ENCODE measurements around the gene TACC3. TPM values are rescaled to one million over a fixed set of nuclear protein-coding genes. Genes with fewer than 3 reads are reported as not detected.

TACC3 gene
- total and polyA plus RNA-seq, 2 donors (not counting 1 experiment from before 2014, with no cell fraction given): 7.3 to 10.2 TPM

DNA sequence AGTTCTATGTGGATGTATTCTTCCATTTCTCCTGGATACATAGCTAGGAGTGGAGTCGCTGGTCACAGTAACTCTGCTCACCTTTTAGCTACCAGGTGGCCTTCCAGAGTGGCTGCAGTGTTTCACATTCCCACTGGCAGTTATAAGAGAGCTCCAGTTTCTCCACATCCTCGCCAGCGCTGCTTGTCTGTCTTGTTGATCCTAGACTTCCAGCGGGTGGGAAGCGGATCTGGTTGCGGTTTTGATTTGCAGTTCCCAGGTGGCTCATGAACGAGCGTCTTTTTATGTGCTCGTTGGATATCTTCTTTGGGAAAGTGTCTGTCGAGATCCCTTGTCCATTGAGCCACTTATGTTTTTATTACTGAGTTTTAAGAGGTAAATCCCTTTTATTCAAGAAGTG, 11.6 kb downstream of the TACC3 start:
- Histone ChIP-seq H3K79me2 (ENCODE audit: control insufficient read depth, insufficient read depth, low read length) (peaks cover 32% of the 10 kb centered on the region), H3K9me3 (ENCODE audit: control insufficient read depth, insufficient read depth, low read depth, low read length) (no peaks in the 10 kb centered on the region), H2AFZ (ENCODE audit: low read length) (no peak overlapping the region), H3K4me1 (ENCODE audit: control insufficient read depth, extremely low read depth, insufficient read depth, low read length) (no peaks in the 10 kb centered on the region), H3K27me3 (ENCODE audit: control insufficient read depth, insufficient read depth, low read length) (no peaks in the 10 kb centered on the region), H3K27ac (ENCODE audit: insufficient read depth, low read length) (no peak overlapping the region), H3K36me3 (ENCODE audit: control insufficient read depth, insufficient read depth, low read length) (peaks cover 44% of the 10 kb centered on the region), H3K4me3 (replicated peaks in 1 of 4; ENCODE audit: control extremely low read depth in 1 of 4, insufficient read depth in 1 of 4, low read depth in 3 of 4, low read length in 4 of 4) (no peak overlapping the region), H4K20me1 (ENCODE audit: control insufficient read depth, extremely low read depth, insufficient read depth, low read length) (no peaks in the 10 kb centered on the region), H3K4me2 (ENCODE audit: extremely low read depth, insufficient read depth, low read length) (no peak overlapping the region), H3K9ac (ENCODE audit: insufficient read depth, low read length) (no peak overlapping the region)
- DNase-seq (ENCODE audit: low read depth in 2 of 2): no peak
- TF ChIP-seq, protein P1, sequence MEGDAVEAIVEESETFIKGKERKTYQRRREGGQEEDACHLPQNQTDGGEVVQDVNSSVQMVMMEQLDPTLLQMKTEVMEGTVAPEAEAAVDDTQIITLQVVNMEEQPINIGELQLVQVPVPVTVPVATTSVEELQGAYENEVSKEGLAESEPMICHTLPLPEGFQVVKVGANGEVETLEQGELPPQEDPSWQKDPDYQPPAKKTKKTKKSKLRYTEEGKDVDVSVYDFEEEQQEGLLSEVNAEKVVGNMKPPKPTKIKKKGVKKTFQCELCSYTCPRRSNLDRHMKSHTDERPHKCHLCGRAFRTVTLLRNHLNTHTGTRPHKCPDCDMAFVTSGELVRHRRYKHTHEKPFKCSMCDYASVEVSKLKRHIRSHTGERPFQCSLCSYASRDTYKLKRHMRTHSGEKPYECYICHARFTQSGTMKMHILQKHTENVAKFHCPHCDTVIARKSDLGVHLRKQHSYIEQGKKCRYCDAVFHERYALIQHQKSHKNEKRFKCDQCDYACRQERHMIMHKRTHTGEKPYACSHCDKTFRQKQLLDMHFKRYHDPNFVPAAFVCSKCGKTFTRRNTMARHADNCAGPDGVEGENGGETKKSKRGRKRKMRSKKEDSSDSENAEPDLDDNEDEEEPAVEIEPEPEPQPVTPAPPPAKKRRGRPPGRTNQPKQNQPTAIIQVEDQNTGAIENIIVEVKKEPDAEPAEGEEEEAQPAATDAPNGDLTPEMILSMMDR (conservative IDR thresholded peaks at IDR 0.05 in 1 of 2, IDR thresholded peaks at IDR 0.05 in 1 of 2; ENCODE audit: low read depth in 1 of 2, low read length in 2 of 2): no peak
- no peak for TF ChIP-seq EZH2 (IDR thresholded peaks at IDR 0.05; ENCODE audit: low read length, missing control alignments)

DNA sequence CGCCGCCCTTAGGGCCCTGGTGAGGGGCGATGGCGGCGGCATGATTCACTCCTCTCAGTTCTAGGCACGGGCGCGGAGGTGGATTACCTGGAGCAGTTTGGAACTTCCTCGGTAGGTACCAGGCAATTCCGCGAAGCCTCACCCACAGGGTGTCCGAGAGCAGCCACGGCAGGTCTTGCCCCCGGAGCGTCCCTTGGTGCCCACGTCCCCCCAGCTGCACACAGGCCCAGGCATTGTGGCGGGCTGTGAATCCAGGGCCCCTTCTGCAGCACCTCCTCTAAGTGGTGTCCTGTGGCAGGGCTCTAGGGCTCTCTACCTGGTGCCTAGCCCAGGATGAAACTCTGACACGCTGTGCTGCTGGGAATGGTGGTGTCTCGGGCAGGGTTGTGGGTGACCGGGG, 13.9 kb downstream of the TACC3 start:
- Histone ChIP-seq H3K4me2 (ENCODE audit: extremely low read depth, insufficient read depth, low read length) (no peak overlapping the region), H3K9me3 (ENCODE audit: control insufficient read depth, insufficient read depth, low read depth, low read length) (peaks cover 2% of the 10 kb centered on the region), H3K4me3 (replicated peaks in 1 of 4; ENCODE audit: control extremely low read depth in 1 of 4, insufficient read depth in 1 of 4, low read depth in 3 of 4, low read length in 4 of 4) (no peak overlapping the region), H3K36me3 (ENCODE audit: control insufficient read depth, insufficient read depth, low read length) (peaks cover 45% of the 10 kb centered on the region), H4K20me1 (ENCODE audit: control insufficient read depth, extremely low read depth, insufficient read depth, low read length) (no peaks in the 10 kb centered on the region), H3K27me3 (ENCODE audit: control insufficient read depth, insufficient read depth, low read length) (no peaks in the 10 kb centered on the region), H3K4me1 (ENCODE audit: control insufficient read depth, extremely low read depth, insufficient read depth, low read length) (no peaks in the 10 kb centered on the region), H2AFZ (ENCODE audit: low read length) (no peak overlapping the region), H3K9ac (ENCODE audit: insufficient read depth, low read length) (no peak overlapping the region), H3K79me2 (ENCODE audit: control insufficient read depth, insufficient read depth, low read length) (peaks cover 13% of the 10 kb centered on the region), H3K27ac (ENCODE audit: insufficient read depth, low read length) (no peak overlapping the region)
- TF ChIP-seq, protein P1 (conservative IDR thresholded peaks at IDR 0.05 in 1 of 2, IDR thresholded peaks at IDR 0.05 in 1 of 2; ENCODE audit: low read depth in 1 of 2, low read length in 2 of 2): no peak
- no peak for TF ChIP-seq EZH2 (IDR thresholded peaks at IDR 0.05; ENCODE audit: low read length, missing control alignments)
- DNase-seq (ENCODE audit: low read depth in 2 of 2): no peak

DNA sequence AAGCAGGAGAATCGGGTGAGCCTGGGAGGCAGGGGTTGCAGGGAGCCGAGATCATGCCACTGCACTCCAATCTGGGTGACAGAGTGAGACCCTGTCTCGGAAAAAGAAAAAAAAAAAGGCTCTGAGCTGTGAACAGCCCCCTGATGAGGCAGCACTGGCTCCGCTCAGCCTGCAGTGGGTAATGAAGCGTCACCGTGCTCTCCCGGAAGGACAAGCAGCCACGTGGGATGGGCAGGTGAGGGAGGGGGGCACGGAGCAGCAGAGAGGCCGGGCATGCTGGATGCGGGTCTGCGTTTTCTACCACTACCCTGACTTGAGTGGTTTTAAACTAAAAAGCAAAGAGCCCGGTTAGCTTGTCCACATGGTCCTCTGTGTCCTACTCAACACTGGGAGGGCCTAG, 15.5 kb downstream of the TACC3 start:
- no peaks in the 10 kb centered on the region for H3K4me1 ChIP-seq (ENCODE audit: control insufficient read depth, extremely low read depth, insufficient read depth, low read length)
- H3K9ac ChIP-seq (ENCODE audit: insufficient read depth, low read length): no peak overlapping the region
- TF ChIP-seq, protein P1 (conservative IDR thresholded peaks at IDR 0.05 in 1 of 2, IDR thresholded peaks at IDR 0.05 in 1 of 2; ENCODE audit: low read depth in 1 of 2, low read length in 2 of 2): no peak
- TF ChIP-seq EZH2 (IDR thresholded peaks at IDR 0.05; ENCODE audit: low read length, missing control alignments): no peak
- no peak for DNase-seq (ENCODE audit: low read depth in 2 of 2)
- H3K79me2 ChIP-seq (ENCODE audit: control insufficient read depth, insufficient read depth, low read length): peaks cover 6% of the 10 kb centered on the region
- H3K27me3 ChIP-seq (ENCODE audit: control insufficient read depth, insufficient read depth, low read length): no peaks in the 10 kb centered on the region
- peaks cover 2% of the 10 kb centered on the region for H3K9me3 ChIP-seq (ENCODE audit: control insufficient read depth, insufficient read depth, low read depth, low read length)
- no peaks in the 10 kb centered on the region for H4K20me1 ChIP-seq (ENCODE audit: control insufficient read depth, extremely low read depth, insufficient read depth, low read length)
- no peak overlapping the region for H3K4me3 ChIP-seq (replicated peaks in 1 of 4; ENCODE audit: control extremely low read depth in 1 of 4, insufficient read depth in 1 of 4, low read depth in 3 of 4, low read length in 4 of 4)
- H3K36me3 ChIP-seq (ENCODE audit: control insufficient read depth, insufficient read depth, low read length): peaks cover 45% of the 10 kb centered on the region
- H2AFZ ChIP-seq (ENCODE audit: low read length): no peak overlapping the region
- no peak overlapping the region for H3K27ac ChIP-seq (ENCODE audit: insufficient read depth, low read length)
- H3K4me2 ChIP-seq (ENCODE audit: extremely low read depth, insufficient read depth, low read length): no peak overlapping the region

Data from fibroblast of lung (primary cell).